ENCODE measurements around the gene ANXA2. TPM values are rescaled to one million over a fixed set of nuclear protein-coding genes. Genes with fewer than 3 reads are reported as not detected.

Gene ANXA2
- total RNA-seq, 1 experiment from 2014 or later = 1,903 TPM

- TF ChIP-seq CTCF (IDR thresholded peaks at IDR 0.05) = no peak
- no peak for TF ChIP-seq TCF7L2 (IDR thresholded peaks at IDR 0.05; ENCODE audit: low read depth, low read length)
- TF ChIP-seq SIN3A (IDR thresholded peaks at IDR 0.05; ENCODE audit: borderline replicate concordance, insufficient read depth, low read depth, low read length) = no peak
- no peak for TF ChIP-seq POLR2AphosphoS5 (IDR thresholded peaks at IDR 0.05; ENCODE audit: low read depth, low read length)
- TF ChIP-seq REST (IDR thresholded peaks at IDR 0.05; ENCODE audit: insufficient read depth in 1 of 2, low read depth in 2 of 2, low read length in 1 of 2) = no peak
- H3K4me3 ChIP-seq (ENCODE audit: low read depth in 2 of 2, low read length in 2 of 2) = no peak overlapping the region
- BruUV-seq (replicated peaks) = no TSS peak
- peak overlapping the region; percentile 100 for H3K27ac ChIP-seq (ENCODE audit: low read length)
- POLR2A ChIA-PET = interaction anchor here (0.6 to 0.9 kb wide), 4 partner anchors 8 to 27 kb away, joined by 3 to 5 read pairs (median 3); partner anchors contain the start of gene ANXA2
- no peaks in the 10 kb centered on the region for H3K9me3 ChIP-seq (ENCODE audit: control insufficient read depth, insufficient read depth, low read depth, low read length)
- peaks cover 96% of the 10 kb centered on the region for H3K4me1 ChIP-seq (ENCODE audit: control insufficient read depth, insufficient read depth, low read length)
- no peaks in the 10 kb centered on the region for H3K27me3 ChIP-seq (ENCODE audit: control insufficient read depth, insufficient read depth, low read length)
- CTCF ChIA-PET = interaction anchor here (0.5 kb wide), 1 partner anchor 175 kb away, joined by 3 read pairs; no protein-coding TSS in a partner anchor
- ATAC-seq (no peak), DNase-seq (ENCODE audit: low read depth, low spot score) (no peak)
- H3K36me3 ChIP-seq (ENCODE audit: control insufficient read depth, insufficient read depth, low read length) = peaks cover 14% of the 10 kb centered on the region; the same call in 1 of the 2 replicates
- intact Hi-C loops (cut with micrococcal nuclease; ENCODE audit: unreplicated experiment) (no loop called here), in situ Hi-C loops (cut with HindIII; ENCODE audit: low pct_unique_long_range_greater_than_20kb, low sequenced_read_pairs) (no loop called here)
These were observed 25.0 kb downstream of the ANXA2 start for GRCh38 chr15:60372756-60373155.

- POLR2A ChIA-PET = interaction anchor here (0.6 to 0.9 kb wide), 5 partner anchors 9 to 28 kb away, joined by 3 to 5 read pairs (median 3); partner anchors contain the start of gene ANXA2
These were observed 25.6 kb downstream of the ANXA2 start for GRCh38 chr15:60372227-60372626.

More at GRCh38 chr15:60372227-60372626, 25.6 kb downstream of the ANXA2 start:
- H3K4me1 ChIP-seq (ENCODE audit: control insufficient read depth, insufficient read depth, low read length) = peaks cover 91% of the 10 kb centered on the region
- H3K4me3 ChIP-seq (ENCODE audit: low read depth in 2 of 2, low read length in 2 of 2) = no peak overlapping the region
- peaks cover 13% of the 10 kb centered on the region; the same call in 1 of the 2 replicates for H3K36me3 ChIP-seq (ENCODE audit: control insufficient read depth, insufficient read depth, low read length)
- CTCF ChIA-PET = interaction anchor here (0.6 kb wide), 1 partner anchor 136 kb away, joined by 3 read pairs; no protein-coding TSS in a partner anchor
- H3K27ac ChIP-seq (ENCODE audit: low read length) = peak overlapping the region; percentile 100
- peak; percentile 1; the same call in 1 of the 2 replicates for ATAC-seq
- intact Hi-C loops (cut with micrococcal nuclease; ENCODE audit: unreplicated experiment) = no loop called here
- H3K9me3 ChIP-seq (ENCODE audit: control insufficient read depth, insufficient read depth, low read depth, low read length) = no peaks in the 10 kb centered on the region
- H3K27me3 ChIP-seq (ENCODE audit: control insufficient read depth, insufficient read depth, low read length) = no peaks in the 10 kb centered on the region
- no peak for TF ChIP-seq SIN3A (IDR thresholded peaks at IDR 0.05; ENCODE audit: borderline replicate concordance, insufficient read depth, low read depth, low read length)
- peak; percentile 89 for TF ChIP-seq POLR2AphosphoS5 (IDR thresholded peaks at IDR 0.05; ENCODE audit: low read depth, low read length)
- no peak for TF ChIP-seq TCF7L2 (IDR thresholded peaks at IDR 0.05; ENCODE audit: low read depth, low read length)
- no peak for DNase-seq (ENCODE audit: low read depth, low spot score)
- in situ Hi-C loops (cut with HindIII; ENCODE audit: low pct_unique_long_range_greater_than_20kb, low sequenced_read_pairs) = no loop called here
- BruUV-seq (replicated peaks) = no TSS peak

All from Panc1 (cell line).